Chondrocyte (in vitro differentiated cells): ENCODE results near the gene SEMA4D. TPM values are rescaled to one million over a fixed set of nuclear protein-coding genes. Genes with fewer than 3 reads are reported as not detected.

ENCODE experiments used
- DNase-seq: peaks from one replicate; pipeline ENCODE4 v3.0.0; 2021; ENCODE audit warnings: mixed read lengths, low spot score
- H3K27ac Mint-ChIP-seq: one replicate; pipeline ENCODE4 v1.8.0; 2021; ENCODE audit warnings: mild to moderate bottlenecking, moderate library complexity, mixed read lengths; ENCODE audit not compliant: unreplicated experiment
- H3K27me3 Mint-ChIP-seq: 2 replicates; pipeline ENCODE4 v1.8.0; 2021; ENCODE audit warnings: low read depth, mixed read lengths
- H3K36me3 Mint-ChIP-seq: 2 replicates; pipeline ENCODE4 v1.8.0; 2021; ENCODE audit warnings: low read depth, mixed read lengths
- H3K4me1 Mint-ChIP-seq: 2 replicates; pipeline ENCODE4 v1.8.0; 2021; ENCODE audit warnings: low read depth, mild to moderate bottlenecking, mixed read lengths
- H3K4me3 Mint-ChIP-seq: one replicate; pipeline ENCODE4 v1.8.0; 2021; ENCODE audit warnings: mild to moderate bottlenecking, moderate library complexity, mixed read lengths; ENCODE audit not compliant: unreplicated experiment
- H3K9me3 Mint-ChIP-seq: 2 replicates; pipeline ENCODE4 v1.8.0; 2021; ENCODE audit warnings: low read depth, mixed read lengths
- CTCF ChIP-seq: fragments of 200-600 bp; sonication (generic); IDR thresholded peaks from 2 replicates; pipeline ENCODE4 v1.5.0; 2021; ENCODE audit warnings: antibody characterized with exemption, mild to moderate bottlenecking, moderate library complexity
- total RNA-seq: library from RNA; stranded (reverse); gene quantifications from 3 replicates; pipeline ENCODE4 v1.2.1, GENCODE V29; 2021

Gene SEMA4D
- total RNA-seq, 1 donor from 2014 or later, result 3.8 TPM

- H3K27me3 Mint-ChIP-seq, result no peaks in the 10 kb centered on the region
- no peak for TF ChIP-seq CTCF
- H3K9me3 Mint-ChIP-seq, result peaks cover 5% of the 10 kb centered on the region
- DNase-seq, result no peak
- H3K4me1 Mint-ChIP-seq, result peaks cover 19% of the 10 kb centered on the region
- H3K4me3 Mint-ChIP-seq, result no peak overlapping the region
- H3K27ac Mint-ChIP-seq, result no peak overlapping the region
- H3K36me3 Mint-ChIP-seq, result peaks cover 2% of the 10 kb centered on the region
These were observed 88.4 kb downstream of the SEMA4D start for GRCh38 chr9:89409466-89409865.

- DNase-seq, result no peak
- peaks cover 5% of the 10 kb centered on the region for H3K9me3 Mint-ChIP-seq
These were observed 89.2 kb downstream of the SEMA4D start for GRCh38 chr9:89408628-89409101.

GRCh38 chr9:89407070-89407469, 90.8 kb downstream of the SEMA4D start:
- Mint-ChIP-seq H3K36me3 (peaks cover 2% of the 10 kb centered on the region), H3K4me3 (no peak overlapping the region), H3K4me1 (peaks cover 16% of the 10 kb centered on the region), H3K9me3 (peaks cover 5% of the 10 kb centered on the region), H3K27ac (no peak overlapping the region), H3K27me3 (no peaks in the 10 kb centered on the region)
- DNase-seq, result no peak
- TF ChIP-seq CTCF, result no peak

More at GRCh38 chr9:89408628-89409101, 89.2 kb downstream of the SEMA4D start:
- Mint-ChIP-seq H3K27me3 (no peaks in the 10 kb centered on the region), H3K27ac (no peak overlapping the region), H3K4me1 (peaks cover 19% of the 10 kb centered on the region), H3K4me3 (no peak overlapping the region), H3K36me3 (peaks cover 2% of the 10 kb centered on the region)
- no peak for TF ChIP-seq CTCF

- Mint-ChIP-seq H3K27ac (no peak overlapping the region), H3K36me3 (no peaks in the 10 kb centered on the region), H3K4me3 (no peak overlapping the region), H3K4me1 (peaks cover 14% of the 10 kb centered on the region), H3K9me3 (peaks cover 5% of the 10 kb centered on the region), H3K27me3 (no peaks in the 10 kb centered on the region)
- DNase-seq, result no peak
- no peak for TF ChIP-seq CTCF
These were observed 92.1 kb downstream of the SEMA4D start for GRCh38 chr9:89405826-89406225.

GRCh38 chr9:89404074-89404473, 93.8 kb downstream of the SEMA4D start:
- H3K4me1 Mint-ChIP-seq, result peaks cover 14% of the 10 kb centered on the region
- peaks cover 2% of the 10 kb centered on the region for H3K36me3 Mint-ChIP-seq
- peaks cover 5% of the 10 kb centered on the region for H3K9me3 Mint-ChIP-seq
- no peak for DNase-seq
- H3K4me3 Mint-ChIP-seq, result no peak overlapping the region
- peaks cover 2% of the 10 kb centered on the region for H3K27me3 Mint-ChIP-seq
- no peak for TF ChIP-seq CTCF
- H3K27ac Mint-ChIP-seq, result no peak overlapping the region
